GM18907 (cell line): ENCODE results near the gene B4GALT3.

Source experiments
- ATAC-seq: cut with Tn5 transposase; IDR thresholded peaks from one replicate; pipeline ENCODE4 v1.9.1; 2021; ENCODE audit warnings: mild to moderate bottlenecking, moderate library complexity; ENCODE audit not compliant: unreplicated experiment

The B4GALT3 gene

DNA sequence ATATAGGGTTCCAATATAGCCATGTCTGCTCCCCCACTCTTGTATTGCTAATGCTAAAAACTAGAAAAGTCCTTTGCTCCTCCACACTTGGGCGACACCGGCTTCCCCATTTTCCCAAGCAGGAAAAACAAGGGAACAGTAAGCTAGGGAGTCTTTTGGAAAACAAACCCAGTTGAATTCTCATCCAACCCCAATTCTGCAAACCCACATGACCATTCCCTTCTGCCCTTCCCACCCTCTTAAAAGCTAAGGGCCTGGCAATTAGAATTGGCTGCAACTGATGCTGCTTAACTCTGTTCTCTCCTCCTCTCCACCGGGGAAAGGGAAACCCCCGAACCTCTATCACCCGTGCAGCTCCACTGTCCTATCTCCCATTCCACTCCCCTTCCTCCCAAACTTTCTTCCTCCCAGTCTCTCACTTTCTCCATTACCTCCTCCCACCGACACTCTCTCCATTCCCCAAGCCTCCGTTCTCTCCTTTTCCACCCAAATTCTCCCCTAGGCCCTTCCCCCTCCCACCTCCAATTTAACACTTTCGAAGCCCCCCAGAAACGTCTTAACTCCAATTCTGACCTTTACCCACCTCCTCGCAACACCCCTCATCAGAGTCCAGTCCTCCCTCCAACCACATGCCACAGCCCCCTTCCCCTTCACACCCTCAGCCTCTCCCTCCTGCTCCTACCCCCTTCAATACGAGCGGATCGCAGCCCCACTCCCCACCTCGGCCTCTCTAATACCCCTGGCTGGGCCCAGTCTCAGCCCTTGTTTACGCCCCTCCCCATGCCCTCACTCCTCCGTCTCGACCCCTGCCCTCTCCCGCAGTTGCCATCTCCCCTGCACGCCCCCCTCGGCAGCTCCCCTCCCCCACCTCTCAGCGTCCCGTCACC, 45.5 kb downstream of the B4GALT3 start:
- no peak for ATAC-seq

- no peak for ATAC-seq
Observed at GRCh38 chr1:161130266-161130665, 47.0 kb downstream of the B4GALT3 start.

DNA sequence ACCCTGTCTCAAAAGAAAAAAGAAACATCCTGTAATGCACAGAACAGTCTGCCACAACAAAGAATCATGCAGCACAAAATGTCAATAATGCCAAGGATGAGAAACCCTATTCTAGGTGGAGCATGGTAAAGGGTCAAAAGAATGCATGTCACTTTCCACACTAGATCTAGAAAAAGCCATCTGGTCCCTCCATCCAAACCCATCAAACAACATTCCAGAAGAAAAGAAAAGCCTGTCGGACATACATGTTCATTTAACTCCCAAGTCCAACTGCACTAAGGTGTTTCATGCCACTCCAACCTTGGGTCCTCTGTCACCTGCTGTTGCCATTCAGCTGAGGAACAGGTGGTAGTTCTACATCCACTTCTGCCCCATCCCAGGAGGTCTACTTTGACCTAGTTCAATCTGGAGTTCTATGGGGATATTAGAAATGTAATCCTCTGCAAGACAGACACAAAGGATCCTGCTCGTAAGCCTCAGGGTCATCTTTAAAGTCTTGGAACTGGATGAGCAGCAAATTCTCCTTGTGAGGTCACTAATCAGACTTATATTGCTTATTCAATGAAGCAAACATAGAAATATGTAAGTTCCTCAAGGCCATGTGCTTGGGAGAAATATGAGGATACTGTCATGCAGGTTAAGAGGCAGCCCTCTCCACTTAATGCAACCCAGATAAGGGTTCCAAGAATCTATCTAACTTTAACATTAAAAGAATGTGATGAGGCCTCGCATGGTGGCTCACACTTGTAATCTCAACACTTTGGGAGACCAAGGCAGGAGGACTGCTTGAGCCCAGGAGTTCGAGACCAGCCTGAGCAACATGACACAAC, 48.5 kb downstream of the B4GALT3 start:
- ATAC-seq = no peak

DNA sequence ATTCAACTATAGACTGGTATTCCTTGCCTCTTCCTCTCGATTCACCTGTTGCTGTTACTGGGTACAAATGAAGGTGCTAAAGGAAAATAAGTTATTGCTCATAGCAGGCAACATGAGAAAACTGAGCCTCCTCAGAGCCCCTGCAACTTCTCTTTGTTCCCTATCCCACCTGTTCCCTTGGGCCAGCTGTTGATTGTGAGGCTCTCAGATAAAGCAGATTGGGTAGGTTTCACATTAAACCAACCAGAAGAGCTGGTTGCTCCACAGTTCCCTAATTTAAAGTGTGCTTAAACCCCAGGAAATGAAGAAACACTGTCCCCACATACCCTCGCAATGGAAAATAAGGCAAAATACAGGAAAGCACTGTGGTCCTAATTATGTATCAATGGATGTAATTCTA, 49.7 kb downstream of the B4GALT3 start:
- no peak for ATAC-seq

DNA sequence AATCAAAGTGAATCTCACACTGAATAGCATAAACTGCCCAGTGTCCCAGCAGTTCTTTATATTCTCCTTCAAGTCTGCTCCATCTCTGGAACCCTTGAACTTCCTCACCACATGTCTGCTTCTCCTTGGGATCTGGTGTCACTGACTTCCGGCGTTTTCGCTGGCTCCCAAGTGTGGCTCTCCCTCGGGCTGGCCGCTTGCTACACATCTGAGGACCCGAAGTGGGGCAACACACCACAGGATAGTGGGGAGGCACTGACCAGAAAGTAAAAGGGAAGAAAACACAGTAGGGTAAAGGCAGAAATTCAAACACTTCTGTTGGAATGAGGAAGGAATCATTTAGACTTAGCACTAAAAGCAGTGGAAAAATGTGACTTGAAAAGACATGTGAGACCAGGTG, 54.3 kb downstream of the B4GALT3 start:
- no peak for ATAC-seq

DNA sequence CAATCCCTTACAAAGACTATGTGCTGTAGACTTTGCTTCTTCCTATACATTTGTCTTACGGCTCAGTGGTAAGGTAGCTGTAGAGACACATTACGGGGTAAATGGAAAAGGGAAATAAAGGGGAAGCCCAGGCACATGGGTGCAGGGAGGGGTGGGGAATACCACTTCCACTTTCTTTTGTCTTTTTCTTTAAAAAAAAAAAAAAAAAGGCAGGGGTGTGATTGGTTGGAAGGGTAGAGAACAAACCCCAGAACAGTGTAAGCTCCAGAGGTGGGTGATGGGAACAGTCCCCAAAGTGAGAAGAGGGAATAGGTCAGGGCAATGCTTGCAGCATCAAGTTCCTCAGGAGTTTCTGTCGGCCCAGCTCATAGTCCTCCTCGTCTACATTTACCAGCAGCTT, 55.5 kb downstream of the B4GALT3 start:
- no peak for ATAC-seq
